ENCODE data around the gene INPP5K.
"Not testable (repeated sequence)": the region's sequence is repeated elsewhere in the genome, so short reads cannot be mapped to it uniquely, and the experiment has no call there.

INPP5K gene

DNA sequence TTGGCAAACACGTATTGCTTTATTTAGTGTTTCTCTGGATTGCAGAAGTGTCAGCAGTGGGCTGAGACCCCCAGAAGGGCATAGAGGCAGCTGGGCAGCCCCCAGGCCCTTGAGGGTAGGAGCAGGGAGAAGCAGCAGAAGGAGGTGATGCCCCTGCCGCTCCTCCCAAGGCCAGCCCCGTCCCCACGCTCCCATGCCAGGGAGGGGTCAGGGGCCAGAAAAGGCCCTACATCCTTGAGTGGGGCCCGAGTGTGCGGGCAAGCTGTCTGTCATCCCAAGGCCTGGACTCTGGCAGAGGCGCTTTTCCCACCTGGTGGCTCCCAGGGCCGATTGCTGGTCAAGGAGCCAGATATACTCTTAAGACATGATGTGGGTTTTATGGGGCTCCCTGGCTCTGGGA is 52.2 kb downstream of the INPP5K start:
- no peak for DNase-seq (ENCODE audit: low read depth in 3 of 3)

- no peak for DNase-seq (ENCODE audit: low read depth in 3 of 3)
Measured at GRCh38 chr17:1462164-1463112, 54.0 kb downstream of the INPP5K start.

DNA sequence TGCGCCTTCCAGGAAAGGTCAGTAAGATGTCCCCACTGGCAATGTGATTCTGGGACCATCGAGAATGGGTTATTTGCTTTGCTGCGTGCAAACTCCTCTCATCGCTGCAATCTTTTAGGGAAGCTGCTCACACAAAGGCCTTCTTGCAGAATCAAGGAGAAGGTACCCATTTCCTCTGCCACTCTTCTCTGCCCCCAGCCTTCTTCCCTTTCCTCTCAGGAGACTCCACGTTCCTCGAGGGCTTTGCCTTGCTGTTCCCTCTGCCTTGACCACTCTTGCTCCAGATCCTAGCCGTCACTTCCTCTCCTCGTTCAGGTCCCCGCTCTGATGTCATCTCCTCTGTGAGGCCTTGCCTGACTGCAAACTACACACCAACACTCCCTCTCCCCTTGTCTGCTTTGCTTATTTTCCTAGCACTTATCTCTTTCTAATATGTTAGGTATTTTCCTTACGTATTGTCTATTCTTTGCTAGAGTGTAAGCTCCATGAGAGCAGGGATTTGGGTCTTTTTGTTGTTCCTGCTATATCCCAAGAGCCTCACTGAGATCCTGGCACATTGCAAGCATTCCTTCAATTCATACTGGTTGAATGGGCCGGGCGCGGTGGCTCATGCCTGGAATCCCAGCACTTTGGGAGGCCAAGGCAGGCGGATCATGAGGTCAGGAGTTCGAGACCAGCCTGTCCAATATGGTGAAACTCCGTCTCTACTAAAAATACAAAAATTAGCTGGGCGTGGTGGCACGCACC is 55.0 kb downstream of the INPP5K start:
- DNase-seq (ENCODE audit: low read depth in 3 of 3) = no peak

DNA sequence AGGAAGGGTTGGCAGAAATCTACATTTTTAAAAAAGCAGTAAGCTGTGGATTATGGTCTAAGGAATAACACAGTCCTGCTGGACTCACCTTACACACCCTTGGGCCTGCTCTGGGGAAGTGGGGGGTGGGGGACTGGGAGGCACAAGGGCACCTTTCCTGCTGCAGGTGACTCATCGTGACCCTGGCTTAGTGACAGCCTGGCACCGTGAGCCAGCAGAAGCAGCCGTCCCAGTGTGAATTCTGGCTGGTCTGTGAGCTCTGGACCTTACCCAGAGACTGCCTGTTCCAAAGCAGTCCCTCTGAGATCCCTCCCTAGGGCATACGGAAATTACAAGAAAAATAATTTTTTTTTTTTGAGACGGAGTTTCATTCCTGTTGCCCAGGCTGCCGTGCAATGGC is 56.2 kb downstream of the INPP5K start:
- DNase-seq (ENCODE audit: low read depth in 3 of 3) = no peak

- peak; percentile 96 to 98 (median 98) for DNase-seq (ENCODE audit: low read depth in 3 of 3)
Measured at GRCh38 chr17:1455797-1456599, 60.4 kb downstream of the INPP5K start, which contains the start of gene CRK. TSS of gene CRK (minus strand) at chr17:1456232. CDS start at chr17:1456117, 115 bp downstream.

DNA sequence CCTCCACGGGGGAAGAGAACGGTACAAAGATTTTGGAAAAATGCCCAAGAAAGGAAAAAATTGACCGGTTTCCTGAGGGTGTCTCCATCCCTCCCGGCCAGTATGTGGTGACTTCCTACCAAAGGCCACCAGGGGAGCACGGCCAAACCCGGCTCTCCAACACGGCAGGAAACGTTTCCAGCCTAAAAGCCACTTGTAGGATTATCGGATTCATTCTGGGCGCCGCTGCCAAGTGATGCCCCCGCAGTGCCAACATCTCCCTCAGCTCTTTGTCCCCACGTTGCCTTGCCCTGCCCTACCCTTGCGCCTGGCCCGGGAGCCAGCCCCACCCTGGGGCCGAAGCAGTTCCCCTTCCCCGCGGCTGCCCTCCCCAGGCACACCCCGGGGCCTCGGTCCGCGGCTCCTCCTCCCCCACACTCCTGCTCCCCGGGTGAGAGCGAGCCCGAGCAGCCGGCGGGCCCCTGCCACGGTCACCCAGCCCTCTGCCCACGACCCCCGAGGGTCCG is 61.1 kb downstream of the INPP5K start:
- DNase-seq (ENCODE audit: low read depth in 3 of 3) = no peak

DNA sequence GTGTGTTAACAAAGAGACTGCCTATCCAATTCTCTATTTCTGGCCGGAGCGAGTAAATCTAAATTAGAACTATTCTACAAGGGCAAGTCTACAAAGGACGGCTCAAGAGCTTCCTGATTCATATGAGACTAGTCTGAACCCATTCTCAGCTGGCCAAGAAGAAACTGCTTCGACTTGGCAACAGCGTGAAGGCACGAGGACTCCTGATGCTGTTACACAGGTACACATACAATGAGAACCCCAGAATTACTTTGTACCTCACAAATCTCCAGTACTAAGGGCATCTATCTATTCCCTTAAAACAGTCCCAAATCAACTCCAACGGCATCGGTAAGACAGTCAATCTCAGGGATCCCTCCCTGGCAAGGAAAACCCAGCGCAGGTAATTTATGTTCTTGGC is 61.9 kb downstream of the INPP5K start:
- no peak for DNase-seq (ENCODE audit: low read depth in 3 of 3)

DNA sequence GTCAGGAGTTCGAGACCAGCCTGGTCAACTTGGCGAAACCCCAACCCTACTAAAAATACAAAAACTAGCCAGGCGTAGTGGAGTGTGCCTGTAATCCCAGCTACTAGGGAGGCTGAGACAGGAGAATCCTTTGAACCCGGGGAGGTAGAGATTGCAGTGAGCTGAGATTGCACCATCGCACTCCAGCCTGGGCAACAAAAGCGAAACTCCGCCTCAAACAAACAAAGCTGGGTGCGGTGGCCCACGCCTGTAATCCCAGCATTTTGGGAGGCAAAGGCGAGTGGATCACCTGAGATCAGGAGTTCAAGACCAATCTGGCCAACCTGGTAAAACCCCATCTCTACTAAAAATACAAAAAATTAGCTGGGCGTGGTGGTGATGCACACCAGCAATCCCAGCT is 62.7 kb downstream of the INPP5K start:
- DNase-seq (ENCODE audit: low read depth in 3 of 3) = not testable (repeated sequence)

DNA sequence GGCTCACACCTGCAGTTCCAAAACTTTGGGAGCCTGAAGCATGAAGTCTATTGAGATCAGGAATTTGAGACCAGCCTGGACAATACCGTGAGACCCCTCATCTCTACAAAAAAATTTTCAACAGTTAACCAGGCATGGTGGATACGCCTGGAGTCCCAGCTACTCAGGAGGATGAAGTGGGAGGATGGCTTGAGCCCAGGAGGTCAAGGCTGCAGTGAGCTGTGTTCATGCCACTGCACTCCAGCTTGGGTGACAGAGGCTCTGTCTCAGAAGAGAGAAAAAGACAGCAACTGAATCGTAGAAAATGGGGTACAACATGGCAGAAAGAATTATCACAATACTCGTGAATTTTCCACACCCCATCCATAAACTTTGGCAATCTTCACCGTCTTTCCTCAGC is 63.6 kb downstream of the INPP5K start:
- no peak for DNase-seq (ENCODE audit: low read depth in 3 of 3)

- DNase-seq (ENCODE audit: low read depth in 3 of 3) = not testable (repeated sequence)
Measured at GRCh38 chr17:1450261-1450660, 66.2 kb downstream of the INPP5K start.

DNA sequence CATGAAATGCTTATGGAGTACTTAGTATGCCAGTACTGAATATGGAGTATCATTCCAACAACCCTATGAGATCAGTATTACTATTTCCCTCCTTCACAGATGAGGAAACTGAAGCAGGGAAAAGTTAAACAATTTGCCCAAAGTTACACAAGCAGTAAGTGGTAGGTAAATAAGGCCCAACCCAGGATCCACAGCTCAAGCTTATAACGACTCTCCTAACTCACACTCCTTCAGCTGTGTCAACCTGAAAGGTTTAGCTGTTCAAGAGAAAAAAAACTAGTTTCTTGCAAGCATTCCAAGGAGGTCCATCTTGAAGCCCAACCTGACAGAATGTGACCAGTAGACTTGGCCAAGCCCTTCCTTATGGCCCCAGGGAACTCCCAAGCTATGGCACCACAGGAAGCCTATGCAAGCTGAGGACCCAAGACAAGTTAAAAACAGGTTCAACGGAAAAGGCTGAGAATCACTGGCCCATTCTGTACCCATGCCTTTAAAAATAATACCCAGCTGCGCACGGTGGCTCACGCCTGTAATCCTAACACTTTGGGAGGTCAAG is 66.9 kb downstream of the INPP5K start:
- DNase-seq (ENCODE audit: low read depth in 3 of 3) = no peak

DNA sequence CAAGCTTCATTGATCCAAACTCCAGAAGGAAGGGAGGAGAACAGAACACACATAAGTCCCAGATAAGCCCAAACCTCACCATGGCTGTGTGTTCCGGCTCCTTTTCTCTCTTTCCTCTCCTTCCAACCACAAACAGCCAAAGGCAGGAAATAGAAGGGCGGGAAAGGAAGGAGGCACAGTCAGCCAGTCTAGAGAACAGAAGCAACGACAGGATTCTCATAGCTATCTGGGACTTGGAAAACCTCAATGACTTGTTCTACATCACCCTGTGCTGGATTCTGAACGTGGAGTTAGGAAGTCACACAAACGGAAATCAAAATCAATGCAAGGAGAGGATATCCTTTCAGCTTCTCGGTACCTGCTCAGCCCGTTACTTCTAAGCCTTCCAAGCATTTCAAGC is 69.4 kb downstream of the INPP5K start:
- no peak for DNase-seq (ENCODE audit: low read depth in 3 of 3)

DNA sequence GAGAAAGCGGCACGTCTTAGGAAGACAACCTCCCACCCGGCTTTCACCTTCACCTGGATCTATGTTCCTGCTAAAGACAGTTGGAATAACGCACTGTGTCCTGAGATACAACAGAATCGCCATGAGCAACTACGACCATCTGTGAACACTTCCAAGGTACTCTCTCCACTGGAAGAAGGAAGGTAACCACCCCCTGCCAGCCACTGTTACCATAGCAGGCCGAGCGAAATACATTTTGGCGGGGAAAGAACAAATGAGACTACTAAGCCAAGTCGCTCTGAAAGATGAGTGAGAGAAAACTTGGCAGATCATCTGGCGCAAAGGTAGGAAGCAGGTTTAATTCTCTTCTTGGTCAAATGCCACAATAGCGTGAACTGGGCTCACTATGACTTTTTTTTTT is 70.2 kb downstream of the INPP5K start:
- DNase-seq (ENCODE audit: low read depth in 3 of 3) = no peak

DNA sequence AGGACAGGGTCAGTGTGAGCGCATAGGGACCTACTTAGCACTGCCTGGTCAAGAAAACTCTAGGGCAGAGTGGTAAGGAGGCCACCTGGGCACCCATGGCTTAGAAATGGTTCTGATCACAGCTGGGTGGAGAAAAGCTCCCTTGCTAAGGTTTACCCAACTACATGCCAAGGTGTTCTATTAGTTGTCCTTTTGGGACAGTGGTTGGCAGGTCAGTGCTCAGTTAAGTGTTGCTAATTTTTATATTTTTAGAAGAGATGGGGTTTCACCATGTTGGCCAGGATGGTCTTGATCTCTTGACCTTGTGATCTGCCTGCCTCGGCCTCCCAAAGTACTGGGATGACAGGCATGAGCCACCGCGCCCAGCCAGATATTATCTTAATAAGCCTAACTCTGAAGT is 70.7 kb downstream of the INPP5K start:
- DNase-seq (ENCODE audit: low read depth in 3 of 3) = not testable (repeated sequence)
